GM19099 (cell line): ENCODE results near the gene CLCN1.

Source experiments
- POLR2A ChIP-seq: IDR thresholded peaks from 3 replicates; pipeline ENCODE4 v1.6.1; 2011; ENCODE audit warnings: low read depth; ENCODE audit not compliant: insufficient read length; ENCODE audit errors: extremely low read depth

The CLCN1 gene

GRCh38 chr7:143380646-143381426 lies 64.9 kb downstream of the CLCN1 start, which contains the start of gene ZYX:
Gene ZYX (plus strand): TSS chr7:143381345. CDS start chr7:143381572, 227 bp downstream.
- TF ChIP-seq POLR2A: peak; percentile 76

DNA sequence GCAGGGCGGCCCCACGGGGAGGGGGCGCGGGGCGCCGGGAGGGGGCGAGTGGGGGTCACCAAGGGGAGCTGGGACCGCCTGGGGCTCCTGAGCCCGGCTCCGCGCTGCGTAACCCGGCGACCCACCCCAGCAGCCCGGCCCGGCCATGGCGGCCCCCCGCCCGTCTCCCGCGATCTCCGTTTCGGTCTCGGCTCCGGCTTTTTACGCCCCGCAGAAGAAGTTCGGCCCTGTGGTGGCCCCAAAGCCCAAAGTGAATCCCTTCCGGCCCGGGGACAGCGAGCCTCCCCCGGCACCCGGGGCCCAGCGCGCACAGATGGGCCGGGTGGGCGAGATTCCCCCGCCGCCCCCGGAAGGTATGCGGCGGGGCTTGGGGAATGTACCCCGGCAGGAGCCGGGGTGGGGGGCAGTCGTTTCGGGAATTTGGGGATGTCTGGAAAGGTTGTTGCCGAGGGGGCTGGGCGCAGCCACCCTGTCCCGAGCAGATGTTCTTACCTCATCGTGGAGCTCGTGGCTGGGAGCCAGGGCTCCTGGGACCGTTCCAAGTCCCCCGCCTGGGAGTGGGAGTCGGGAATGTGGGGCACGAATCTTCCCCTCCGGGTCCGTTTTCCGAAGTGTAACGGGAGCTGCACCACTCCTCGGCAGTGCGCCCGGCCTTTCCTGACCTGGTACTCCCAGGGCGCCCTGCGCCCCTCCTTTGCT lies 65.7 kb downstream of the CLCN1 start:
- TF ChIP-seq POLR2A: no peak

- no peak for TF ChIP-seq POLR2A
Observed at GRCh38 chr7:143382126-143382790, 66.3 kb downstream of the CLCN1 start.

DNA sequence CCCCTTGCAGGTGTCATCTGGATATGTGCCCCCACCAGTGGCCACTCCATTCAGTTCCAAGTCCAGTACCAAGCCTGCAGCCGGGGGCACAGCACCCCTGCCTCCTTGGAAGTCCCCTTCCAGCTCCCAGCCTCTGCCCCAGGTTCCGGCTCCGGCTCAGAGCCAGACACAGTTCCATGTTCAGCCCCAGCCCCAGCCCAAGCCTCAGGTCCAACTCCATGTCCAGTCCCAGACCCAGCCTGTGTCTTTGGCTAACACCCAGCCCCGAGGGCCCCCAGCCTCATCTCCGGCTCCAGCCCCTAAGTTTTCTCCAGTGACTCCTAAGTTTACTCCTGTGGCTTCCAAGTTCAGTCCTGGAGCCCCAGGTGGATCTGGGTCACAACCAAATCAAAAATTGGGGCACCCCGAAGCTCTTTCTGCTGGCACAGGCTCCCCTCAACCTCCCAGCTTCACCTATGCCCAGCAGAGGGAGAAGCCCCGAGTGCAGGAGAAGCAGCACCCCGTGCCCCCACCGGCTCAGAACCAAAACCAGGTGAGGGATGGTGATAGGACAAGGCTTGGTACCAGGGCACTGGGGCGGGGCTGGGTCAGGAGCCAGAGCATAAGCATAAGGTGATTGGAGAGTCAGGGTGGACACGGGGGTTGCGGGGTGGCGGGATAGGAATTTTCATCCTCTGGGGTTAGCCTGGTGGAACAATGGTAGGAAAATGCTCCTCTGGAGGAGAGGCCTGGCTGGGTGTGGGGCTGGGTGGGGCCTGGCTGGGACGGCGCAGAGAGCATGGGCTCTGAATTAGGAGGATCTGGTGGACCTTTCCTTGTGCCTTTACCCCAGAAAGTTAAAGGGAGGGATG lies 67.1 kb downstream of the CLCN1 start:
- TF ChIP-seq POLR2A: no peak

- no peak for TF ChIP-seq POLR2A
Observed at GRCh38 chr7:143383642-143383957, 67.7 kb downstream of the CLCN1 start.

DNA sequence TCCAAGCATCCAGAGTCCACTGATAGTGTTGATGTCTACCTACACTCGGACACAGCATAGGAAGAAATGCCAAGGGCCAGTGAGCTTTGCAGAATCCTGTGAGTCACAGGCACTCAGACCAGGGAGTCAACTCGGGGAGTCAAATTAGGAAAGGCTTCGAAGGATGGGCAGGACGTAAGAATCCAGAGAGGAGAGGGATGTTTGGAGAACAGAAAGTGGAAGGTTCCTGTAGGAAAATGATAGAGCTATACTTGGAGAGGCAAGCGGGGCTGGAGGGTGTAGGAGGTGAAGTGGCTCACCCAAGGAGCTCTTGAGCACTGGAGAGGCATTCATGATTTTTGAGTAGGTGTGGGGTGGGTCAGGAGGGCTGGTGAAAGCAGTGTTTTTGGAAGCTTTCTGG lies 68.2 kb downstream of the CLCN1 start:
- no peak for TF ChIP-seq POLR2A

GRCh38 chr7:143384661-143385631 lies 69.0 kb downstream of the CLCN1 start:
- TF ChIP-seq POLR2A: no peak

DNA sequence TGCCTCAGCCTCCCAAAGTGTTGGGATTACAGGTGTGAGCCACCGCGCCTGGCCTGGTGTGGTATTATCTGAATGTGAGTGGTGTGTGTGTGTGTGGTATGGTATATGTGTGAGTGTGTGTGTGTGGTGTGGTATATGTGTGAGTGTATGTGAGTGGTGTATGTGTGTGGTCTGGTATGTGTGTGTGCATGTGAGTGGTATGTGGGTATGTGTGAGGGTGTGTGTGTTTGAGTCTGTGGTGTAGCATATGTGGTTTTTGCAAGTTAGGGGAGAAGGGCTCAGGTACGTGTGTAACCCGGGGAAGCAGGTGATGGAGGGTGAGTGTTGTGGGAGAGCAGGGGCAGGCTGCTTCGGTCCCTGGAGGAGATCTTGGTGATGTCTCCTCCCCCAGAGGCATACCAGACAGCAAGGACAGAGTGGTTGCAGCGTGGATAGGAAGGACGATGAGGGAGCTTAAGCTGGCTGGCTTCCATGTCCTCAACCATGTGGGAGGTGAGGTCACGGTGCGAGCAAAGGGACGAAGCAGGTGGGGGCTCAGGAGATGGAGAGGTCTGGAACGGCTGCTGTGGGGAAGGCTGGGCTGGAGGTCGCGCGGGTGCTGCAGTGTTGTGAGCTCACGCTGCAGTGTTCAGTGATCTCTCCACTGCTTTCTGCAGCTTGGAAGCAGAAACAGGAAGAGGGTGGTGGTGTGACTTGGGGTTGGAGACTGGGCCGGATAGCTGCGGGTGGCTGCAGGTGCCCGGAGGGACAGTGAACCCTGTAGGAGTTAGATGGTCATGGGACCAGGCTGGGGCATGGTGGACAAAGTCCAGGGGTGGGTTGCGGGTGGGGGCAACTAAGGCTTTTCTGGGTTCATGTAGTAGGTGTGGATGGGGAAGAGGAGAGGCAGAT lies 70.2 kb downstream of the CLCN1 start:
- TF ChIP-seq POLR2A: no peak

DNA sequence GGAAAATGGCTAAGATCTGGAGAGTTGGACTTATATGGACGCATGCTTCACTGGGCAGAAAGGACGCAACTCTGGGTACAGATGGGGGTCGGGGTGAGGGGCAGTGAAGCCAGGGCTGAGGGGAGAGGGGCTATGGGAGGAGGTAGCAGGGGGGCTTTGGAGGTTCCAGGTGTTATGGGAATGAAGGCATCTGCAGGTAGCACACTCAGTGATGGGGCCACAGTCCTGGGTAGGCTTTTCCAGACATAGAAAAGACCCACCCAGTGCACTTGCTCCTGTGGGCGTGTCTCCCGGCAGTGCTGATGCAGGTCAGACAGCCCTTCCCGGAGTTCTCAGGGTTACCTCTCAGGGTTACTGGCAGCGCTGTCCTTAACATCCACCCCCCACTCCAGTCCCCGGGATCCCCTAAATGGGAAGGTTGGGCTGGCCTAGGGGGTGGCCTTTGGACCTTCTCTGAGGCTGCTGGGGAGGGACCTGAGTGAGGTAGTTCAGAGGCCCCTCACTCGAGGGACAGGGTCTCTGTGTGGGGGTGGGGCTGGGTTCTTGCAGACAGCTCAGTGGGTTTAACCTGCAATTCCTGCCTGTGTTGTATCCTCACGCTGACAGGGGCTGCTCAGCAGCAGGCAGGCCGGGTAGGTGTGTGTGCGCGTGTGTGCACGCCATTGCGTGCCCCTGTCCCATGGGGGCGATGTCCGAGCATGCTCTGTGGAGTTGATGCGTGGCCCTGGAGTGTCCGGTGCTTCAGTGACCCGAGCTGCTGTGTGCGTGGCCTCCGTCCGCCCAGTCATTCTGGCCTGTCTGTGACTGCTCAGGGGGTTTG lies 71.5 kb downstream of the CLCN1 start:
- no peak for TF ChIP-seq POLR2A

GRCh38 chr7:143388051-143388450 lies 72.1 kb downstream of the CLCN1 start:
- no peak for TF ChIP-seq POLR2A

DNA sequence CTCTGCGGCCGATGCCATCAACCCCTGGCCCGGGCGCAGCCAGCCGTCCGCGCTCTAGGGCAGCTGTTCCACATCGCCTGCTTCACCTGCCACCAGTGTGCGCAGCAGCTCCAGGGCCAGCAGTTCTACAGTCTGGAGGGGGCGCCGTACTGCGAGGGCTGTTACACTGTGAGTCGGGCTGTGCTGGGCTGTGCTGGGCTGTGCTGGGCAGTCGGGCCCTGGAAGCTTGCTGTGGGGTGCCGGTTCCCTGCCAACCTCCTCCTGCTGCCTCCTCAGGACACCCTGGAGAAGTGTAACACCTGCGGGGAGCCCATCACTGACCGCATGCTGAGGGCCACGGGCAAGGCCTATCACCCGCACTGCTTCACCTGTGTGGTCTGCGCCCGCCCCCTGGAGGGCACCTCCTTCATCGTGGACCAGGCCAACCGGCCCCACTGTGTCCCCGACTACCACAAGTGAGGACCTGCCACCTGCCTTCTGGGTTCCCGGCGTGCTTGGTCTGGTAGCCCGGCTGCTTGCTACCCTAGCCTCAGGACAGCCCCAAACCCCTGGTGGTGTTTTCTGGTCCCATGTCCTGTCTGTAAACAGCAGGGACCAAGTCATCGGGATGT lies 72.7 kb downstream of the CLCN1 start:
- TF ChIP-seq POLR2A: no peak
